AG09309 (cell line): ENCODE measurements around the gene DALRD3.

Source experiments
- DNase-seq: peaks from one replicate; pipeline ENCODE4 v3.0.0-alpha.2; 2010; ENCODE audit warnings: low read depth
- H3K4me3 ChIP-seq: 2 replicates; pipeline ENCODE4 v1.5.1; 2011; ENCODE audit warnings: mild to moderate bottlenecking, low read depth, low read length, moderate library complexity; ENCODE audit not compliant: control insufficient read depth
- TF ChIP-seq, protein P1 (sequence below): IDR thresholded peaks from 2 replicates; pipeline ENCODE4 v1.5.1; 2011; ENCODE audit warnings: mild to moderate bottlenecking, low read depth, low read length, inconsistent platforms; ENCODE audit not compliant: insufficient read depth, control insufficient read depth; ENCODE audit errors: missing control alignments

Gene DALRD3

DNA sequence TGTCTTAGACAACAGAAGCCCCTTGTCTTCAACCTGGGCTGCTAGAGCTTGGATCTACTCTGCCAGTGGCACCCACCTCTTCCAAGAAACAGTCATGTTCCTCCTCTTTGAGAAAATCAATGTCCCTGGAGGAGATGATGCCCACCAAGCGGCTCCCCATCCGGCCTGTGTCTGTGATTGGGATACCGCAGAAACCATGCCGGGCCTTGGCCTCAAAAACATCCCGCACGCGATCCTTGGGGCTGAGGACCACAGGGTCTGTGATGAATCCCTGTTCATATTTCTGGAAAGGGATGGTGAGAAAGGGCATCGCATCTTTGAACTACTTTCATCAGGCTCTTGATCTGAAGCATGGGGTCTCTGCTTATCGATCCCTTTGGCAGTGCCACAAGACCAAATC lies 9.3 kb upstream of the DALRD3 start:
- TF ChIP-seq, protein P1, sequence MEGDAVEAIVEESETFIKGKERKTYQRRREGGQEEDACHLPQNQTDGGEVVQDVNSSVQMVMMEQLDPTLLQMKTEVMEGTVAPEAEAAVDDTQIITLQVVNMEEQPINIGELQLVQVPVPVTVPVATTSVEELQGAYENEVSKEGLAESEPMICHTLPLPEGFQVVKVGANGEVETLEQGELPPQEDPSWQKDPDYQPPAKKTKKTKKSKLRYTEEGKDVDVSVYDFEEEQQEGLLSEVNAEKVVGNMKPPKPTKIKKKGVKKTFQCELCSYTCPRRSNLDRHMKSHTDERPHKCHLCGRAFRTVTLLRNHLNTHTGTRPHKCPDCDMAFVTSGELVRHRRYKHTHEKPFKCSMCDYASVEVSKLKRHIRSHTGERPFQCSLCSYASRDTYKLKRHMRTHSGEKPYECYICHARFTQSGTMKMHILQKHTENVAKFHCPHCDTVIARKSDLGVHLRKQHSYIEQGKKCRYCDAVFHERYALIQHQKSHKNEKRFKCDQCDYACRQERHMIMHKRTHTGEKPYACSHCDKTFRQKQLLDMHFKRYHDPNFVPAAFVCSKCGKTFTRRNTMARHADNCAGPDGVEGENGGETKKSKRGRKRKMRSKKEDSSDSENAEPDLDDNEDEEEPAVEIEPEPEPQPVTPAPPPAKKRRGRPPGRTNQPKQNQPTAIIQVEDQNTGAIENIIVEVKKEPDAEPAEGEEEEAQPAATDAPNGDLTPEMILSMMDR: no peak
- no peak overlapping the region for H3K4me3 ChIP-seq
- no peak for DNase-seq

DNA sequence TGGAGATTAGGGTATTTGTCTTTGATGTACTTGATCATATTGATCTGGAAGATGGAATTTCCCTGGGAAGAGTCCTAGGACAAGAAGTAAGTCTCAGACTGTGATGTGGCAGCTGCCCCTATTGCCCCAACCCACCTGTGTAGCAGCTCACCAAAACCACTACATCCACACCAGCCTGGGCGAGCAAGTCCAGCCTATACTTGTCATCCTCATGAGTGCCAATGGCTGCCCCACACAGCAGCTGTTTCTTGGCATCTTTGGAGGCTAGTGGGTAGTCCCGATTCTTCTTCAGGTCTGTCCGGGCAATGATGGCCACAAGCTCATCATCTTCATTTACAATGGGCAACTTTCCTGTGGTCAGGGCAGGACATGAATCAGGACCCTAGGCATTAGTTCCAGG lies 8.2 kb upstream of the DALRD3 start:
- H3K4me3 ChIP-seq: no peak overlapping the region
- no peak for DNase-seq
- TF ChIP-seq, protein P1: no peak

DNA sequence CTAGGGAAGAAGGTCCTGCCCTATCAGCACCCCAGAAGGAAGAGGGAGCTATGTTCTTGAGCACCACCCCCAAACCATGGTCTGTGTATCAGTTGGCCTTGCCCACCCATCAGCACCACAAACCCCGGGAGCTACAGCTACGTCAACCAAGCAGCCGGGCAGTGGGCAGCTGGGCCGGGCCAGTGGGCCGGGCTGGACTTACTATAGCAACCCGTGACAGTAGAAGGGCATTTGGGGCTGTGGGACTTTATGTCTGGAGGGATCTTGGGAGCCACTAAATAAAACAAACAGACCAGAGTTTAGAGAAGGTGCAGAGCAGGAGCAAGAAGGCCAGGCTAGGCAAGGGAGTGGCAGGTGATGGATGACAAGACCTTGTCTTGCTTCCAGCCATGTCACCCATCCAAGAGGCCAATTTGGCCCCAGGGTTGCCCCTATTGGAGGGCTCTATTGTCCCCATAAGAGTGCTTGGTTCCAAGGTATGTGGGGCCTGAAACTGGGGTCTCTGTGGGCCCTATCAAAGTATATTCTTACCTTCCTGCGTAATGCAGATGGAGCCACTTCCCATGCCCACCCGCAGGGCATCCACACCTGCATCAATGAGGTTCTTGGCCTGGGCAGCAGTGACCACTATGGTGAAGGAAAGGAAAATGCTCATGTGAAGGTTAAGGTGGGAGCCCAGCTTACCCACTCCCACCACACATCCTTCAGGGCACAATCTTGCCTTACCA lies 7.6 kb upstream of the DALRD3 start:
- DNase-seq: no peak
- TF ChIP-seq, protein P1: no peak
- H3K4me3 ChIP-seq: no peak overlapping the region

DNA sequence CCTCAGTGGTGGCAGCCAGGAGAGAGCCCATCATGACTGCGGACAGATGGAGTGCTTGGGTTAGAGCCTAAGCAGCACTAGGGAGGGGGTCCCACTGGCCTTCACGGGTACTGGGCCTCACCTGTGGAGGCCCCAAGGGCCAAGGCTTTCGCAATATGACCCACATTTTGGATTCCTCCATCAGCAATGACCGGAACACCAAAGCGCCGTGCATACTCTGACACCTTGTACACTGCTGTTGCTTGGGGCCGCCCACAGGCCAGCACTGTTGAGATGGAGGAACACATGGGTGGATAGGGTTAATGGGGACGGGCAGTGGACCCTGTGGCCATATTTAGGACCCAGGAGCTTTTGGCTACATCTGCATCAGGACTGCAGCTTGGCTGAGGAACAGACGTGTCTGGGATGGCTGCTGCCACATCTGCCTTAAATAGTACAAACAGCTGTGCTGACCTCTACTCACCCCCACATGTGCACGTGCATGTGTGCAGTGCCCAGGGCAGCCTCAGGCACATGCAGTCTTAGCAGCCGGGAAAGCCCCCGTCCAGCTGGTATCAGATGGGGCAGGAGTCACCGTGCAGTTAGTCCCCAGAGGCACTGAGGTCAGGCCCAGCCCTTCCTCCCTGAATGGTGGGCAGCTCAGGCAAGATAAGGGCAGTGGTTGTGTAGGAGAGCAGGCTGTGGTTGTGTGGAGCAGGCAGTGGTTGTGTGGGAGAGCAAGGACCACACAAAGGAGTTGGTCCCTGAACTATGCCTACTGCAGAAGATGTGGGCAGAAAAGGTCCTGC lies 6.8 kb upstream of the DALRD3 start:
- no peak for DNase-seq
- no peak overlapping the region for H3K4me3 ChIP-seq
- TF ChIP-seq, protein P1: no peak

DNA sequence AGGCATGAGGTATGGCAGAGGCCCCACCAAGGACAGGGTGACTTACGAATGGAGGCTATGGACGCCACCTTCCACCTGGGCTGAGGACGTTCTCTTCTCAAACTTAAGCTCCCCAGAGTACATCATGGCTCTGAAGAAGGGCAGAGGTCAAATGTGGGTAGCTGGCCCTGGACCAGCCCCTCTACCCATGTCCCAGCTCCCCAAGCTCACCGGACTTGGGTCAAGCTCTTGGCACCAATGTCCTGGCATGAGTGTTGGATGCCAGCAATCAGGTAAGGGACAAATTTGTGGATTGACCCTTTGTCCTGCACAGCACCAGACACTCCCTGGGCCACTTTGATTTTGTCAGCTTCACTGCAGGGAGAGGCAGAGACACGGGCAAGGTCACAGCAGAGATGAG lies 6.1 kb upstream of the DALRD3 start:
- no peak overlapping the region for H3K4me3 ChIP-seq
- TF ChIP-seq, protein P1: no peak
- no peak for DNase-seq

DNA sequence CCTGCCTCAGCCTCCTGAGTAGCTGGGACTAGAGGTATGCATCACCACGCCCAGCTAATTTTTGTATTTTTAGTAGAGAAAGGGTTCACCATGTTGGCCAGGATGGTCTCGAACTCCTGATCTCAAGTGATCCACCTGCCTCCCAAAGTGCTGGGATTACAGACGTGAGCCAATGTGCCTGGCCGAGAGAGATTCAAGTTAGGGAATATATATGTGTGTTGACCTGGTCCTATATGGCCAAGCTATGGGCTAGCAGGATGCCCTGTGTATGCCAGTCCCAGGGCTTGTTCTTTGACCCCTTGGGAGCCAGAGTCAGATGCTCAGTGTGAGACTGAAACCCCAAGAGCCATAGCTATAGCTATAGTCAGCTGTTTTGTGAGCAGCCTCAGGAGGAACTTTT lies 5.4 kb upstream of the DALRD3 start:
- TF ChIP-seq, protein P1: no peak
- no peak for DNase-seq
- no peak overlapping the region for H3K4me3 ChIP-seq
